NCI-H82 (cell line): ENCODE data around the gene SLC26A1.

Source experiments
- DNase-seq: peaks from one replicate; lab custom pipeline; 2025; lab: John Stamatoyannopoulos, UW

Gene SLC26A1

GRCh38 chr4:1013225-1014073 is 20.2 kb upstream of the SLC26A1 start:
- no peak for DNase-seq

GRCh38 chr4:1012034-1012739 is 19.0 kb upstream of the SLC26A1 start:
- peak; percentile 44 for DNase-seq

GRCh38 chr4:1011666-1012033 is 18.4 kb upstream of the SLC26A1 start:
- no peak for DNase-seq

- DNase-seq = peak; percentile 79
Measured at GRCh38 chr4:1011022-1011665, 17.9 kb upstream of the SLC26A1 start, which contains the start of gene FGFRL1. Gene FGFRL1, plus strand, starts transcription at chr4:1011626. Its CDS starts 860 bp downstream, at chr4:1012486.

- peak; percentile 51 for DNase-seq
Measured at GRCh38 chr4:1010395-1011021, 17.3 kb upstream of the SLC26A1 start.

- peak; percentile 49 for DNase-seq
Measured at GRCh38 chr4:1009542-1010394, 16.6 kb upstream of the SLC26A1 start.

GRCh38 chr4:1008840-1009541 is 15.8 kb upstream of the SLC26A1 start:
- no peak for DNase-seq

- DNase-seq = no peak
Measured at GRCh38 chr4:1006856-1007255, 13.7 kb upstream of the SLC26A1 start.

GRCh38 chr4:1004557-1005485 is 11.6 kb upstream of the SLC26A1 start:
- no peak for DNase-seq

- no peak for DNase-seq
Measured at GRCh38 chr4:1004071-1004418, 10.8 kb upstream of the SLC26A1 start.

- DNase-seq = no peak
Measured at GRCh38 chr4:1003271-1004070, 10.3 kb upstream of the SLC26A1 start.

- DNase-seq = no peak
Measured at GRCh38 chr4:1002631-1003251, 9.5 kb upstream of the SLC26A1 start.

- peak; percentile 10 for DNase-seq
Measured at GRCh38 chr4:1002131-1002630, 9.0 kb upstream of the SLC26A1 start.

GRCh38 chr4:1001561-1002130 is 8.4 kb upstream of the SLC26A1 start:
- DNase-seq = no peak

GRCh38 chr4:1000686-1001260 is 7.6 kb upstream of the SLC26A1 start:
- no peak for DNase-seq

- no peak for DNase-seq
Measured at GRCh38 chr4:999882-1000425, 6.8 kb upstream of the SLC26A1 start.

GRCh38 chr4:999240-999863 is 6.1 kb upstream of the SLC26A1 start:
- DNase-seq = peak; percentile 48
